DND-41 (cell line): Measurements from ENCODE around the gene RGS3.

ENCODE experiments used
- ATAC-seq: fragments of 200-7000 bp; cut with Tn5 transposase; 3 replicates; pipeline ENCODE4 v1.9.1; 2021; ENCODE audit warnings: low read depth; ENCODE audit not compliant: insufficient read depth
- DNase-seq: peaks from one replicate; pipeline ENCODE4 v3.0.0-alpha.2; 2020
- H2AFZ ChIP-seq: 2 replicates; pipeline ENCODE4 v1.6.0; 2012; ENCODE audit warnings: low read depth, low read length
- H3K27ac ChIP-seq: 2 replicates; pipeline ENCODE4 v1.5.1; 2012; ENCODE audit warnings: low read length, inconsistent platforms
- H3K27me3 ChIP-seq: fragments of 200-600 bp; sonication (generic); 2 replicates; pipeline ENCODE4 v1.6.0; 2012; ENCODE audit warnings: low read length, mild to moderate bottlenecking, inconsistent platforms; ENCODE audit not compliant: insufficient read depth, poor library complexity
- H3K36me3 ChIP-seq: 2 replicates; pipeline ENCODE4 v1.5.1; 2012; ENCODE audit warnings: low read length, inconsistent platforms; ENCODE audit not compliant: insufficient read depth
- H3K4me1 ChIP-seq: 2 replicates; pipeline ENCODE4 v1.5.1; 2012; ENCODE audit warnings: mild to moderate bottlenecking, low read length; ENCODE audit not compliant: insufficient read depth
- H3K4me2 ChIP-seq: 2 replicates; pipeline ENCODE4 v1.6.0; 2012; ENCODE audit warnings: mild to moderate bottlenecking, moderate library complexity, low read length, inconsistent platforms; ENCODE audit not compliant: insufficient read depth
- H3K4me3 ChIP-seq, 2 experiments: fragments of 200-600 bp in 1 of 2; shearing (Covaris generic) in 1 of 2; 2 replicates each; pipeline ENCODE4 v1.5.1; 2012 to 2016; ENCODE audit warnings: inconsistent platforms in 2 of 2, low read length in 2 of 2, mild to moderate bottlenecking in 2 of 2, low read depth in 1 of 2, moderate library complexity in 1 of 2
- H3K79me2 ChIP-seq: 2 replicates; pipeline ENCODE4 v1.6.0; 2012; ENCODE audit warnings: low read length, inconsistent platforms; ENCODE audit not compliant: insufficient read depth
- H3K9ac ChIP-seq: 2 replicates; pipeline ENCODE4 v1.6.0; 2012; ENCODE audit warnings: low read depth, mild to moderate bottlenecking, inconsistent platforms, low read length, moderate library complexity
- H3K9me3 ChIP-seq: 2 replicates; pipeline ENCODE4 v1.5.1; 2012; ENCODE audit warnings: low read length, moderate library complexity, mild to moderate bottlenecking, inconsistent platforms; ENCODE audit not compliant: insufficient read depth, severe bottlenecking
- H4K20me1 ChIP-seq: 2 replicates; pipeline ENCODE4 v1.6.0; 2012; ENCODE audit warnings: low read length; ENCODE audit not compliant: insufficient read depth
- CTCF ChIP-seq: IDR thresholded peaks from 2 replicates; pipeline ENCODE4 v1.5.1; 2012; ENCODE audit warnings: borderline replicate concordance, low read length, moderate library complexity, mild to moderate bottlenecking; ENCODE audit not compliant: poor library complexity, severe bottlenecking; ENCODE audit errors: extremely low read depth
- EZH2 ChIP-seq: IDR thresholded peaks from 3 replicates; pipeline ENCODE4 v1.6.1; 2012; ENCODE audit warnings: borderline replicate concordance, low read depth, mild to moderate bottlenecking, moderate library complexity, low read length, inconsistent platforms; ENCODE audit not compliant: severe bottlenecking

The RGS3 gene

GRCh38 chr9:113519426-113520108 is 56.0 kb downstream of the RGS3 start:
- Histone ChIP-seq H3K9ac (no peak overlapping the region), H3K79me2 (0 out of 2 replicates have a peak, but pooled peaks cover 2% of the 10 kb centered on the region), H3K27me3 (no peaks in the 10 kb centered on the region), H2AFZ (no peak overlapping the region), H3K36me3 (no peaks in the 10 kb centered on the region), H3K9me3 (no peaks in the 10 kb centered on the region), H3K4me3 (no peak overlapping the region), H4K20me1 (no peaks in the 10 kb centered on the region), H3K4me2 (peak overlapping the region; percentile 31; the same call in 1 of the 2 replicates), H3K27ac (peak overlapping the region; percentile 51), H3K4me1 (peaks cover 75% of the 10 kb centered on the region)
- DNase-seq (no peak), ATAC-seq (no peak)
- TF ChIP-seq CTCF (no peak), EZH2 (no peak)

- H4K20me1 ChIP-seq = no peaks in the 10 kb centered on the region
- no peaks in the 10 kb centered on the region for H3K27me3 ChIP-seq
- peak; percentile 42 for DNase-seq
- H3K4me3 ChIP-seq = no peak overlapping the region
- H3K36me3 ChIP-seq = no peaks in the 10 kb centered on the region; the same call in 1 of the 2 replicates
- no peak for ATAC-seq
- peak overlapping the region; percentile 51 for H3K27ac ChIP-seq
- H2AFZ ChIP-seq = no peak overlapping the region
- H3K79me2 ChIP-seq = 0 out of 2 replicates have a peak, but pooled peaks cover 2% of the 10 kb centered on the region
- no peak for TF ChIP-seq EZH2
- TF ChIP-seq CTCF = no peak
- H3K9me3 ChIP-seq = no peaks in the 10 kb centered on the region
- H3K4me1 ChIP-seq = peaks cover 77% of the 10 kb centered on the region
- peak overlapping the region; percentile 31; the same call in 1 of the 2 replicates for H3K4me2 ChIP-seq
- no peak overlapping the region for H3K9ac ChIP-seq
Observed at GRCh38 chr9:113520109-113520642, 56.6 kb downstream of the RGS3 start.

- no peaks in the 10 kb centered on the region for H3K27me3 ChIP-seq
- H3K9me3 ChIP-seq = no peaks in the 10 kb centered on the region
- H3K4me3 ChIP-seq = no peak overlapping the region
- H3K4me2 ChIP-seq = no peak overlapping the region
- H3K9ac ChIP-seq = no peak overlapping the region
- no peaks in the 10 kb centered on the region; the same call in 1 of the 2 replicates for H3K36me3 ChIP-seq
- H4K20me1 ChIP-seq = no peaks in the 10 kb centered on the region
- H3K4me1 ChIP-seq = peaks cover 77% of the 10 kb centered on the region
- TF ChIP-seq EZH2 (no peak), CTCF (no peak)
- H3K27ac ChIP-seq = no peak overlapping the region
- no peak for DNase-seq
- H3K79me2 ChIP-seq = 0 out of 2 replicates have a peak, but pooled peaks cover 2% of the 10 kb centered on the region
- ATAC-seq = no peak
- no peak overlapping the region for H2AFZ ChIP-seq
Observed at GRCh38 chr9:113521693-113522255, 58.2 kb downstream of the RGS3 start.
